Ovary (tissue), 3 donors: ENCODE results near the gene FBXL17.

Experiments
- CTCF ChIP-seq, 3 donors: fragments of 450-650 bp in 2 of 3; fragments of 200-600 bp in 1 of 3; IDR thresholded peaks; one replicate each; pipeline versions ENCODE4 v1.5.1 to v1.8.0; 2016 to 2022; ENCODE audit warnings: antibody characterized with exemption in 3 of 3, mild to moderate bottlenecking in 1 of 3
- EP300 ChIP-seq: sonication (generic); formaldehyde crosslinking; IDR thresholded peaks from one replicate; pipeline ENCODE4 v1.6.1; 2017; ENCODE audit warnings: antibody characterized with exemption
- donor health status: DM: no; HTN: no; CAD: no.

DNA sequence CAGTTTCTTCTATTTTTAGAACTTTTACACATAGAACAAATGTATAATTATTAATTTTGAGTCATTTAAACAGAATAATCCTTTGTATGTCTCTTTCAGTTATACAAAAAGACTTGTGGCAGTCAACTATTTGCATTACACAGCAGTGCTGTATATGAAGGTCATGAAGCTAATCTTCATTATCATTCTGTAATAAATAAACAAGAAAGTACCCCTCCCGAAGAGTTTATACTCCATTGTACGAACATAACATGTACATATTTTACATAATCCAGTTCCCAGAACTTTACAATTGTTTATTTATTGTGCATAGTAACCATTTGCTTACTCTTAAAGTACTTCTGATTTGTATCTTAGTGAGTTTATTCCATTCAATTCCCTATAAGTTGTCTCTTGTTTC, 267.9 kb downstream of the FBXL17 start:
- no peak for TF ChIP-seq CTCF (IDR thresholded peaks at IDR 0.05)
- no peak for TF ChIP-seq EP300
